ENCODE results near the gene SOX30.
"Not testable (repeated sequence)": the region's sequence is repeated elsewhere in the genome, so short reads cannot be mapped to it uniquely, and the experiment has no call there.

Gene SOX30

GRCh38 chr5:157681048-157681447 is 28.8 kb upstream of the SOX30 start:
- H3K9ac ChIP-seq (ENCODE audit: insufficient read length), result no peak overlapping the region
- no peak overlapping the region for H3K4me3 ChIP-seq
- H3K36me3 ChIP-seq (ENCODE audit: insufficient read depth, low read length), result no peaks in the 10 kb centered on the region
- H3K9me3 ChIP-seq (ENCODE audit: low read depth, low read length), result no peaks in the 10 kb centered on the region
- H3K27ac ChIP-seq, result no peak overlapping the region
- no peak for DNase-seq (ENCODE audit: low read depth, low spot score)
- TF ChIP-seq POLR2AphosphoS5 (IDR thresholded peaks at IDR 0.05; ENCODE audit: borderline replicate concordance, low read depth, low read length) (no peak), FOXP2 (optimal IDR thresholded peaks at IDR 0.05; ENCODE audit: control extremely low read depth, extremely low read length, insufficient read depth) (no peak), EZH2 (IDR thresholded peaks at IDR 0.05) (no peak)

- H3K4me3 ChIP-seq, result no peak overlapping the region
- no peaks in the 10 kb centered on the region for H3K36me3 ChIP-seq (ENCODE audit: insufficient read depth, low read length)
- DNase-seq (ENCODE audit: low read depth, low spot score), result no peak
- no peak overlapping the region for H3K27ac ChIP-seq
- no peaks in the 10 kb centered on the region for H3K9me3 ChIP-seq (ENCODE audit: low read depth, low read length)
- TF ChIP-seq POLR2AphosphoS5 (IDR thresholded peaks at IDR 0.05; ENCODE audit: borderline replicate concordance, low read depth, low read length) (no peak), EZH2 (IDR thresholded peaks at IDR 0.05) (no peak), FOXP2 (optimal IDR thresholded peaks at IDR 0.05; ENCODE audit: control extremely low read depth, extremely low read length, insufficient read depth) (no peak)
- no peak overlapping the region for H3K9ac ChIP-seq (ENCODE audit: insufficient read length)
These were observed 28.0 kb upstream of the SOX30 start for GRCh38 chr5:157680239-157680638.

GRCh38 chr5:157679801-157680200 is 27.6 kb upstream of the SOX30 start:
- H3K4me3 ChIP-seq, result no peak overlapping the region
- H3K9me3 ChIP-seq (ENCODE audit: low read depth, low read length), result no peaks in the 10 kb centered on the region
- TF ChIP-seq POLR2AphosphoS5 (IDR thresholded peaks at IDR 0.05; ENCODE audit: borderline replicate concordance, low read depth, low read length), result no peak
- no peak overlapping the region for H3K27ac ChIP-seq
- no peaks in the 10 kb centered on the region for H3K36me3 ChIP-seq (ENCODE audit: insufficient read depth, low read length)
- H3K9ac ChIP-seq (ENCODE audit: insufficient read length), result no peak overlapping the region
- no peak for DNase-seq (ENCODE audit: low read depth, low spot score)

- Histone ChIP-seq H3K9ac (ENCODE audit: insufficient read length) (no peak overlapping the region), H3K4me3 (no peak overlapping the region), H3K36me3 (ENCODE audit: insufficient read depth, low read length) (no peaks in the 10 kb centered on the region), H3K9me3 (ENCODE audit: low read depth, low read length) (no peaks in the 10 kb centered on the region), H3K27ac (no peak overlapping the region)
- no peak for TF ChIP-seq POLR2AphosphoS5 (IDR thresholded peaks at IDR 0.05; ENCODE audit: borderline replicate concordance, low read depth, low read length)
- no peak for TF ChIP-seq EZH2 (IDR thresholded peaks at IDR 0.05)
- TF ChIP-seq FOXP2 (optimal IDR thresholded peaks at IDR 0.05; ENCODE audit: control extremely low read depth, extremely low read length, insufficient read depth), result no peak
- DNase-seq (ENCODE audit: low read depth, low spot score), result no peak
These were observed 25.7 kb upstream of the SOX30 start for GRCh38 chr5:157677931-157678330.

GRCh38 chr5:157674351-157674750 is 22.1 kb upstream of the SOX30 start:
- H3K4me3 ChIP-seq; DNase-seq (ENCODE audit: low read depth, low spot score); H3K9ac ChIP-seq (ENCODE audit: insufficient read length); H3K36me3 ChIP-seq (ENCODE audit: insufficient read depth, low read length); H3K27ac ChIP-seq; H3K9me3 ChIP-seq (ENCODE audit: low read depth, low read length): not testable (repeated sequence)

GRCh38 chr5:157672976-157673375 is 20.7 kb upstream of the SOX30 start:
- H3K27ac ChIP-seq, result no peak overlapping the region
- TF ChIP-seq EZH2 (IDR thresholded peaks at IDR 0.05), result no peak
- no peak for TF ChIP-seq FOXP2 (optimal IDR thresholded peaks at IDR 0.05; ENCODE audit: control extremely low read depth, extremely low read length, insufficient read depth)
- TF ChIP-seq POLR2AphosphoS5 (IDR thresholded peaks at IDR 0.05; ENCODE audit: borderline replicate concordance, low read depth, low read length), result no peak
- H3K4me3 ChIP-seq, result no peak overlapping the region
- no peak for DNase-seq (ENCODE audit: low read depth, low spot score)
- no peaks in the 10 kb centered on the region for H3K9me3 ChIP-seq (ENCODE audit: low read depth, low read length)
- no peak overlapping the region for H3K9ac ChIP-seq (ENCODE audit: insufficient read length)
- H3K36me3 ChIP-seq (ENCODE audit: insufficient read depth, low read length), result no peaks in the 10 kb centered on the region

GRCh38 chr5:157671592-157672330 is 19.5 kb upstream of the SOX30 start:
- no peak for DNase-seq (ENCODE audit: low read depth, low spot score)
- no peak overlapping the region for H3K27ac ChIP-seq
- no peak overlapping the region for H3K4me3 ChIP-seq

GRCh38 chr5:157670662-157671591 is 18.7 kb upstream of the SOX30 start, which contains the start of gene C5orf52:
Gene C5orf52 (plus strand): TSS chr5:157671533. CDS start chr5:157671615, 82 bp downstream.
- Histone ChIP-seq H3K9ac (ENCODE audit: insufficient read length) (peak within 1 kb of the TSS; percentile 46), H3K9me3 (ENCODE audit: low read depth, low read length) (no peaks in the 10 kb centered on the region), H3K4me3 (peak within 1 kb of the TSS; percentile 57), H3K27ac (no peak within 1 kb of the TSS), H3K36me3 (ENCODE audit: insufficient read depth, low read length) (no peaks in the 10 kb centered on the region)
- TF ChIP-seq FOXP2 (optimal IDR thresholded peaks at IDR 0.05; ENCODE audit: control extremely low read depth, extremely low read length, insufficient read depth) (no peak), POLR2AphosphoS5 (IDR thresholded peaks at IDR 0.05; ENCODE audit: borderline replicate concordance, low read depth, low read length) (no peak; the same call in 1 of the 2 replicates), EZH2 (IDR thresholded peaks at IDR 0.05) (no peak)
- DNase-seq (ENCODE audit: low read depth, low spot score), result peak; percentile 18

More at GRCh38 chr5:157671592-157672330, 19.5 kb upstream of the SOX30 start:
- Histone ChIP-seq H3K9ac (ENCODE audit: insufficient read length) (no peak overlapping the region), H3K36me3 (ENCODE audit: insufficient read depth, low read length) (no peaks in the 10 kb centered on the region), H3K9me3 (ENCODE audit: low read depth, low read length) (no peaks in the 10 kb centered on the region)
- TF ChIP-seq POLR2AphosphoS5 (IDR thresholded peaks at IDR 0.05; ENCODE audit: borderline replicate concordance, low read depth, low read length) (no peak), FOXP2 (optimal IDR thresholded peaks at IDR 0.05; ENCODE audit: control extremely low read depth, extremely low read length, insufficient read depth) (no peak), EZH2 (IDR thresholded peaks at IDR 0.05) (no peak)

All from SK-N-MC (cell line).